Measurements from ENCODE around the gene LRCH3.

The LRCH3 gene

DNA sequence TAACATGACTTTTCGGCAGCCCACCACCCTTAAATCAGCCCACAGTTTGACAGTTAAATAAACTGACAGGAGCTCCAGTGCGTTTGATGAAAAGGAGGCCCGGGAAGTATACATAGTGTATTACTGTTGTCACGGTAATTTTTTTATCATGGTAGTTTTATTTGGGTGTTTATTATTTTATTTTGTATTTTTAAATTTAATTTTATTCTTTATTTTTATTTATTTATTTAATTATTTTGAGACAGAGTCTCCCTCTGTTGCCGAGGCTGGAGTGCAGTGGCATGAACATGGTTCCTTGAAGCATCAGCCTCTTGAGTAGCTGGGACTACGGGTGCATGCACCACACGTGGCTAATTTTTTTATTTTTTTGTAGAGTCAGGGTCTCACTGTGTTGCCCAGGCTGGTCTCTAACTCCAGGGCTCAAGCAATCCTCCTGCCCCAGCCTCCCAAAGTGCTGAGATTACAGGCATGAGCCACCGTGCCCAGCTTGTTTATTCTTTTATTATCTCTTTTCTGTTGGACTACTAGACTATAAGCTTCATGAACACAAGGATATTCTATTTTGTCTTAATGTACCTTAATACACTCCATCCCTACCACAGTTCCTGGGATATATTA is 65.3 kb downstream of the LRCH3 start:
- no peak for DNase-seq (ENCODE audit: low spot score)
- TF ChIP-seq, protein P1, sequence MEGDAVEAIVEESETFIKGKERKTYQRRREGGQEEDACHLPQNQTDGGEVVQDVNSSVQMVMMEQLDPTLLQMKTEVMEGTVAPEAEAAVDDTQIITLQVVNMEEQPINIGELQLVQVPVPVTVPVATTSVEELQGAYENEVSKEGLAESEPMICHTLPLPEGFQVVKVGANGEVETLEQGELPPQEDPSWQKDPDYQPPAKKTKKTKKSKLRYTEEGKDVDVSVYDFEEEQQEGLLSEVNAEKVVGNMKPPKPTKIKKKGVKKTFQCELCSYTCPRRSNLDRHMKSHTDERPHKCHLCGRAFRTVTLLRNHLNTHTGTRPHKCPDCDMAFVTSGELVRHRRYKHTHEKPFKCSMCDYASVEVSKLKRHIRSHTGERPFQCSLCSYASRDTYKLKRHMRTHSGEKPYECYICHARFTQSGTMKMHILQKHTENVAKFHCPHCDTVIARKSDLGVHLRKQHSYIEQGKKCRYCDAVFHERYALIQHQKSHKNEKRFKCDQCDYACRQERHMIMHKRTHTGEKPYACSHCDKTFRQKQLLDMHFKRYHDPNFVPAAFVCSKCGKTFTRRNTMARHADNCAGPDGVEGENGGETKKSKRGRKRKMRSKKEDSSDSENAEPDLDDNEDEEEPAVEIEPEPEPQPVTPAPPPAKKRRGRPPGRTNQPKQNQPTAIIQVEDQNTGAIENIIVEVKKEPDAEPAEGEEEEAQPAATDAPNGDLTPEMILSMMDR (IDR thresholded peaks at IDR 0.05; ENCODE audit: extremely low read depth, missing control alignments) = no peak

DNA sequence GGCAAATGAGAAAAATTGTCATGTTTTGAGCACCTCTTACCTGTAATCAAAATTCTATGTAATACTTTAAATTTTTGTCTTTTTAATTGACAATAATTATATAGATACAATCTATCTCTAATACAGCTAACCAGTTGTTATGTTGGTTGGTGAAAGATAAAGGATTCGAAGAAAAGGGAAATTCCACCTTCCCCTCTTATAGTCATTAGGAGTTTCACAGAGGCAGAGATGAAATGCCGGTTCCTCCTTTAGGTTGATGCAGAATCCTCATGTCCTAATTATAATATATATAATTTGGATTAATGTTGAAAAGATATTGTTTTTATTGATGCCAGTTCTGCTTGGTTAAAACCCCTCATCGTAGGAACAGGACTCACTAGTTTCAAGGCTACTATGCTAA is 67.1 kb downstream of the LRCH3 start:
- DNase-seq (ENCODE audit: low spot score) = no peak
- TF ChIP-seq, protein P1 (IDR thresholded peaks at IDR 0.05; ENCODE audit: extremely low read depth, missing control alignments) = no peak

DNA sequence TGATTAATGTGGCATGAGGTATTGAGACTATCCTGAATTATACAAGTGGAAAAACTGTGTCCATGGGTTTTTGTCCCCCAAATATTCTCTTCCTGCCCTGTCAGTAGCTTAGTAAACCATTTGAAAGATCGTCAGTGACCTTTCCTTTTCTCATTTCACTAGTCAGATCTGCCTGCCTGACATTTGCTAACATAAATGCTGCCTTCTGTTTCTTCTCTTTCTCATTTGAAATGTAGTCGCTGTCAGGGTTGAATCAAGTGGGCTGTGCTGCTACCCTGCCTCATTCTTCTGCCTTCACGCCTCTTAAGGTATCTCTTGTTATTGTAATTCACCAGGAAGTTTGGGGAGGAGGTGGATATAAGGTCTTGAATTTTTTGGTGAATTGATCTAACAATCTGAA is 67.5 kb downstream of the LRCH3 start:
- no peak for DNase-seq (ENCODE audit: low spot score)
- TF ChIP-seq, protein P1 (IDR thresholded peaks at IDR 0.05; ENCODE audit: extremely low read depth, missing control alignments) = no peak

DNA sequence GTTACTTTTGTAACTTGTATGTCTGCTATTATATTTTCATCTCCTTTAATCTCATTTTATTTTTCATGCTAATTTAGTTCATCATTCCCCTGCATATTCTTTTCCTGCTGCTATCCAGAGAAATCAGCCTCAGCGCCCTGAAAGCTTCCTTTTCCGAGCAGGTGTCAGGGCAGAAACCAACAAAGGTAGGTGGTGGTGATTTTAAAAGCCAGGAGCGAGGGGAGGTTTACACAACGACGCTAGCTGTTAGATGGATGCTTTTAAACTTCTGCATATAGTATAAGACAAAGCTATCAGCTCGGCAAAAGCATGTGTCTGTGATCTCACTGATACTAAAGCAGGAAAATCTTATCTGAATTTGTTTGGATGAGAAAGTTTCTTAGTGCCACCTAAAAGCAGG is 75.0 kb downstream of the LRCH3 start:
- no peak for DNase-seq (ENCODE audit: low spot score)
- TF ChIP-seq, protein P1 (IDR thresholded peaks at IDR 0.05; ENCODE audit: extremely low read depth, missing control alignments) = no peak

DNA sequence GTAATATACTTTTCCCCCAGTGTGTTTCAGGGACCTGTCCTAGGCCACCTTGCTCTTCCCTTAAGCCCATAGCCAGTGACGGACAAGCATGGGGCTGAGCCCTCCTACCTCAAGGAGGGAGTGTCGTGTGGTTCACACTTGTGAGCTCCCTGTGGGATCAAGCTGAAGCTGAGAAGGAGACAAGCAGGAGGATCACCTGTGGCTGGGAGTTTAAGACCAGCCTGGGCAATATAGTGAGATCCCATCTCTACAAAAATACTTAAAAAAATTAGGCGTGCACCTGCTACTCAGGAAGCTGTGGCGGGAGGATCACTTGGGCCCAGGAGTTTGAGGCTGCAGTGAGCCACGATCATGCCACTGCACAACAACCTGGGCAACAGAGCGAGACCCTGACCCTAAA is 82.3 kb downstream of the LRCH3 start:
- TF ChIP-seq, protein P1 (IDR thresholded peaks at IDR 0.05; ENCODE audit: extremely low read depth, missing control alignments) = no peak
- no peak for DNase-seq (ENCODE audit: low spot score)

DNA sequence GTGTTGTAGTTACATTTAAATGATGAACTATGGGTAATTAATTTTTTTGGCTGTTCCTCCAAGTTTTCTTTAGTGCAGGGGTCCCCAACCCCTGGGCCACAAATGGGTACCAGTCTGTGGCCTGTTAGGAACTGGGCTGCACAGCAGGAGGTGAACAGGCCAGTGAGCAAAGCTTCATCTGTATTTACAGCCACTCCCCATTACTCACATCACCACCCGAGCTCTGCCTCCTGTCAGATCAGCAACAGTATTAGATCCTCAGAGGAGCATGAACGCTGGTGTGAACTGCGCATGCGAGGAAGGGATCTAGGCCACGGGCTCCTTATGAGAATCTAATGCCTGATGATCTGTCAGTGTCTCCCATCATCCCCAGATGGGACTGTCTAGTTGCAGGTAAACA is 83.0 kb downstream of the LRCH3 start:
- TF ChIP-seq, protein P1 (IDR thresholded peaks at IDR 0.05; ENCODE audit: extremely low read depth, missing control alignments) = no peak
- DNase-seq (ENCODE audit: low spot score) = no peak

DNA sequence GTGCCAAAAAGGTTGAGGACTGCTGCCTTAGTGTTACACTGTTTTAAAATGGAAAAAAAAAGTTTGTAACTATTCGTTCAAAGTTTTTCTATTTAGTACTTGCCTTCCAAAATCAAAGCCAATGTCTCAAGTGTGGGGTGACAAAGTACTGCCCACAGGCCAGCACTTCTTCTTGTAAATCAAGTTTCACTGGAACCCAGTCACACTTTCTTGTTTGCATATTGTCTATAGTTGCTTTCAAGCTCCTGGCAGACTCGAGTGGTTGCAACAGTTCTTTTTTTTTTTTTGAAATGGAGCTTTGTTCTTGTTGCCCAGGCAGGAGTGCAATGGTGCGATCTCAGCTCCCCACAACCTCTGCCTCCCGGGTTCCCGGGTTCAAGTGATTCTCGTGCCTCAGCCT is 83.6 kb downstream of the LRCH3 start:
- TF ChIP-seq, protein P1 (IDR thresholded peaks at IDR 0.05; ENCODE audit: extremely low read depth, missing control alignments) = no peak
- no peak for DNase-seq (ENCODE audit: low spot score)
